ENCODE data around the gene COPE. TPM values are rescaled to one million over a fixed set of nuclear protein-coding genes. Genes with fewer than 3 reads are reported as not detected.

The COPE gene
- total and polyA plus RNA-seq, 7 donors: 130 to 346 (median 198) TPM

DNA sequence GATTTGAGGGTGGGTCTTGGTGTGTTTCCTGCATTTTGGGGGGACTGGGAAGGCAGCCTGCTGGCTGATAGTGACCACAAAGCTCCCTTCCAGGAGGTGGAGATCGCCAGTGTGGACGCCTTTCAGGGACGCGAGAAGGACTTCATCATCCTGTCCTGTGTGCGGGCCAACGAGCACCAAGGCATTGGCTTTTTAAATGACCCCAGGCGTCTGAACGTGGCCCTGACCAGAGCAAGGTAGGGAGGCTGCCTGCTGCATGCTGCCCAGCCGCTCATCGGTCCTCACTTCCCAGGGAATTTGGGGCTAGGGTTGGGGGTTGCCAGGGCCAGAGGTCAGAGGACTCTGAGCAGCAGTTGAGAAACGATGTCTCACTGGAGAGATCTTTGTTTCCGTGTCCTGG is 57.3 kb downstream of the COPE start:
- Histone ChIP-seq H3K36me3 (peaks cover 73 to 97% (median 90%) of the 10 kb centered on the region in 4 donors), H3K4me3 (no peak overlapping the region), H3K9me3 (no peaks in the 10 kb centered on the region), H3K27ac (no peak overlapping the region), H3K27me3 (no peaks in the 10 kb centered on the region), H3K4me1 (peaks cover 0 to 13% (median 0%) of the 10 kb centered on the region in 4 donors)
- WGBS, 2 donors: 93 to 95% methylated on average over 12 of the region's 12 CpGs
- intact Hi-C loops (cut with DNase I): no loop called here
- DNase-seq: no peak
- no peak for TF ChIP-seq CTCF (IDR thresholded peaks at IDR 0.05)
- TF ChIP-seq POLR2AphosphoS5 (IDR thresholded peaks at IDR 0.05): no peak
- no peak for TF ChIP-seq POLR2A (IDR thresholded peaks at IDR 0.05)
- no peak for TF ChIP-seq EP300 (IDR thresholded peaks at IDR 0.05)

DNA sequence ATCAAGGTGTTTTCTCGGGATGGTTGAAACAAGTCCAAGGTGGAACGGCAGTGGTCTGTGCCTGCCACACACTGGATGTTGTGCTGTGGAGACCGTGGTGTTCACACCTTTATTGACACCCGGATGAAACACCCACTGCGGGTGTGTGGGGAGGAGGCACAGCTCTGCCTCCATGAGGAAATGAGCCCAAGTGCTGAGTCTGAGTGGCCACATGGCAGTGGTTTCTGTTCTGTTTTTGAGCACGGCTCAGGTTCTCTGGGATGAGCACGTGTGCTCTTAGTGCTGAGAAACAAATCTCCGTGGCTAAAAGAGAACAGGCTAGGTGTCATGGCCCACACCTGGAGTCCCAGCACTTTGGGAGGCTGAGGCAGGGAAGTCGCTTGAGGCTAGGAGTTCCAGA is 58.0 kb downstream of the COPE start:
- no peak for DNase-seq
- peaks cover 0 to 10% (median 0%) of the 10 kb centered on the region in 4 donors for H3K4me1 ChIP-seq
- H3K9me3 ChIP-seq: no peaks in the 10 kb centered on the region
- no peak overlapping the region for H3K4me3 ChIP-seq
- H3K27ac ChIP-seq: no peak overlapping the region
- 68 to 77% methylated on average over 9 of the region's 9 CpGs for WGBS, 2 donors
- intact Hi-C loops (cut with DNase I): no loop called here
- H3K27me3 ChIP-seq: no peaks in the 10 kb centered on the region
- TF ChIP-seq POLR2AphosphoS5 (IDR thresholded peaks at IDR 0.05) (no peak), CTCF (IDR thresholded peaks at IDR 0.05) (no peak), EP300 (IDR thresholded peaks at IDR 0.05) (no peak), POLR2A (IDR thresholded peaks at IDR 0.05) (no peak)
- peaks cover 78 to 100% (median 94%) of the 10 kb centered on the region in 4 donors for H3K36me3 ChIP-seq

DNA sequence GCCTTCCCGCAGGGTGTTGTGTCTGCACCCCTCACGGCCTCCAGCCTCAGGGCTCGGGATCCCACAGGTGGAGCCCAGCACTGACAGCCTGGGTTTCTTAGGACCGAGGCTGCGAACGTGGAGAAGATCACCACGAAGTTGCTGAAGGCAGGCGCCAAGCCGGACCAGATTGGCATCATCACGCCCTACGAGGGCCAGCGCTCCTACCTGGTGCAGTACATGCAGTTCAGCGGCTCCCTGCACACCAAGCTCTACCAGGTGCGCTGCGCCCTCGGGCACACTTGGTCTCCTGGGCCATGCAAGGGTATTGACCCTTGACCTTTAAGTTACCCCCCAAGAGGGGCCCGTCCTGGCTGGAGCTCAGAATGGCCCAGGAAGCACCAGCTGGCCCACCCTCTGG is 58.5 kb downstream of the COPE start:
- TF ChIP-seq CTCF (IDR thresholded peaks at IDR 0.05) (no peak), EP300 (IDR thresholded peaks at IDR 0.05) (no peak), POLR2A (IDR thresholded peaks at IDR 0.05) (no peak), POLR2AphosphoS5 (IDR thresholded peaks at IDR 0.05) (no peak)
- intact Hi-C loops (cut with DNase I): no loop called here
- Histone ChIP-seq H3K27ac (no peak overlapping the region), H3K27me3 (no peaks in the 10 kb centered on the region), H3K36me3 (peaks cover 80 to 100% (median 94%) of the 10 kb centered on the region in 4 donors), H3K4me3 (no peak overlapping the region), H3K4me1 (peaks cover 0 to 10% (median 0%) of the 10 kb centered on the region in 4 donors), H3K9me3 (no peaks in the 10 kb centered on the region)
- no peak for DNase-seq
- WGBS, 2 donors: 91 to 95% methylated on average over 17 of the region's 17 CpGs

GRCh38 chr19:18860302-18860700 is 58.9 kb downstream of the COPE start:
- Histone ChIP-seq H3K36me3 (peaks cover 76 to 100% (median 93%) of the 10 kb centered on the region in 4 donors), H3K9me3 (no peaks in the 10 kb centered on the region), H3K27me3 (no peaks in the 10 kb centered on the region), H3K4me1 (peaks cover 0 to 10% (median 0%) of the 10 kb centered on the region in 4 donors), H3K4me3 (no peak overlapping the region), H3K27ac (no peak overlapping the region)
- intact Hi-C loops (cut with DNase I): no loop called here
- TF ChIP-seq POLR2AphosphoS5 (IDR thresholded peaks at IDR 0.05) (no peak), CTCF (IDR thresholded peaks at IDR 0.05) (no peak), EP300 (IDR thresholded peaks at IDR 0.05) (no peak), POLR2A (IDR thresholded peaks at IDR 0.05) (no peak)
- DNase-seq: no peak
- 87 to 90% methylated on average over 11 of the region's 11 CpGs for WGBS, 2 donors
